Uterus (tissue), 2 donors: ENCODE results near the gene WWC1.

Experiments used
- POLR2A ChIP-seq, 2 donors: fragments of 450-650 bp; IDR thresholded peaks; one replicate each; pipeline ENCODE4 v1.6.1; 2016; ENCODE audit warnings: antibody characterized with exemption in 2 of 2, mild to moderate bottlenecking in 1 of 2, moderate library complexity in 1 of 2
- TF ChIP-seq, protein P1 (sequence below), 4 experiments: fragments of 200-600 bp in 2 of 4; fragments of 450-650 bp in 2 of 4; sonication (generic) in 2 of 4; IDR thresholded peaks; one replicate each; pipeline ENCODE4 v1.5.1; 2016 to 2019; ENCODE audit warnings: antibody characterized with exemption in 4 of 4, mild to moderate bottlenecking in 2 of 4, moderate library complexity in 1 of 4

DNA sequence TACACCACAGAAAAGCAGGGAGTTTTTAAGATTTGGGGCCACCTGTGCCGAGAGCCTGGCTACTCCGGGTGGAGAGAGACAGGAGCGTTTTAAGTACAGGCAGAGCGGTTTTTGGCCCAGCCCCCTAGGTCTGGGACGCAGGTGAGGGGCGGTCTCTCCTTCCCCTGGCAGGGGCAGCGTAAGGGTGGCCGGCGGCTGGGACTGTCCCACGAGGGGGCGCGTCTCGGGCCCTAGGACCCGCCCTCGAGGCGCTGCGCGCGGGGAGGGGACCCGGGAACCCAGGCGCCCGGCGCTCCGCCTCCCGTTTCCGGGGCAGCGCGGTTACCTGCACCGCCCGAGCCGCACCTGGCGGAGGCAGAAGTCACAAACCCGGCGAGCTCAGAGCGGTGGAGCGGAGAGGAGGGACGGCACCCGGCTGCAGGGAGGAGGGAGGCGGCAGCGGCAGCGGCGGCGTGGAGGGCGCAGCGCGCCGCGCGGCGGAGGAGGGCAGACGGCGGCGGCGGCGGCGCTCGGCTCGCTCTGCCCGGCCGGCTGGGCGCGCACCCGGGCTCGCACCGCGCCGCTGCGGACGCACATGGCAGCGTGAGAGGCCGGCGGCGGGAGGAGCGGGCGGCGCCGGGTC lies at the start of gene WWC1:
- TF ChIP-seq, protein P1, sequence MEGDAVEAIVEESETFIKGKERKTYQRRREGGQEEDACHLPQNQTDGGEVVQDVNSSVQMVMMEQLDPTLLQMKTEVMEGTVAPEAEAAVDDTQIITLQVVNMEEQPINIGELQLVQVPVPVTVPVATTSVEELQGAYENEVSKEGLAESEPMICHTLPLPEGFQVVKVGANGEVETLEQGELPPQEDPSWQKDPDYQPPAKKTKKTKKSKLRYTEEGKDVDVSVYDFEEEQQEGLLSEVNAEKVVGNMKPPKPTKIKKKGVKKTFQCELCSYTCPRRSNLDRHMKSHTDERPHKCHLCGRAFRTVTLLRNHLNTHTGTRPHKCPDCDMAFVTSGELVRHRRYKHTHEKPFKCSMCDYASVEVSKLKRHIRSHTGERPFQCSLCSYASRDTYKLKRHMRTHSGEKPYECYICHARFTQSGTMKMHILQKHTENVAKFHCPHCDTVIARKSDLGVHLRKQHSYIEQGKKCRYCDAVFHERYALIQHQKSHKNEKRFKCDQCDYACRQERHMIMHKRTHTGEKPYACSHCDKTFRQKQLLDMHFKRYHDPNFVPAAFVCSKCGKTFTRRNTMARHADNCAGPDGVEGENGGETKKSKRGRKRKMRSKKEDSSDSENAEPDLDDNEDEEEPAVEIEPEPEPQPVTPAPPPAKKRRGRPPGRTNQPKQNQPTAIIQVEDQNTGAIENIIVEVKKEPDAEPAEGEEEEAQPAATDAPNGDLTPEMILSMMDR (IDR thresholded peaks at IDR 0.05), result no peak
- TF ChIP-seq POLR2A (IDR thresholded peaks at IDR 0.05), result peak in 1 of 2 donors; percentile 57
